PFSK-1 (cell line): ENCODE results near the gene FER.

Experiments
- FOXP2 ChIP-seq: optimal IDR thresholded peaks from 2 replicates; pipeline ENCODE3; 2011; ENCODE audit warnings: borderline replicate concordance, control low read depth, inconsistent platforms; ENCODE audit not compliant: insufficient read depth; ENCODE audit errors: extremely low read length, extremely low read depth
- POLR2AphosphoS5 ChIP-seq: IDR thresholded peaks from 2 replicates; pipeline ENCODE4 v1.6.1; 2012; ENCODE audit warnings: low read depth, mild to moderate bottlenecking, control low read depth, low read length, moderate library complexity
- REST ChIP-seq, 2 experiments: IDR thresholded peaks; 2 replicates each; pipeline versions ENCODE4 v1.6.1 to v1.8.0; 2011 to 2012; ENCODE audit warnings: low read depth in 2 of 2, low read length in 2 of 2, control low read depth in 1 of 2, inconsistent platforms in 1 of 2, mild to moderate bottlenecking in 1 of 2, moderate library complexity in 1 of 2; ENCODE audit not compliant: insufficient read depth in 1 of 2
- SIN3A ChIP-seq: IDR thresholded peaks from 2 replicates; pipeline ENCODE4 v1.6.1; 2012; ENCODE audit warnings: mild to moderate bottlenecking, low read length, moderate library complexity, borderline replicate concordance; ENCODE audit not compliant: insufficient read depth
- TAF1 ChIP-seq: IDR thresholded peaks from 2 replicates; pipeline ENCODE4 v1.6.1; 2012; ENCODE audit warnings: low read length, control low read depth, borderline replicate concordance; ENCODE audit not compliant: insufficient read depth

FER gene

GRCh38 chr5:109060378-109061025 is 312.8 kb downstream of the FER start:
- TF ChIP-seq FOXP2 (no peak), POLR2AphosphoS5 (no peak), SIN3A (no peak)

- no peak for TF ChIP-seq REST (IDR thresholded peaks at IDR 0.05; ENCODE audit: insufficient read depth in 1 of 2, low read depth in 2 of 2, low read length in 2 of 2)
- TF ChIP-seq TAF1: no peak
- no peak for TF ChIP-seq FOXP2
- no peak for TF ChIP-seq SIN3A
- TF ChIP-seq POLR2AphosphoS5: no peak
These were observed 315.0 kb downstream of the FER start for GRCh38 chr5:109062664-109063063.

- no peak for TF ChIP-seq POLR2AphosphoS5
- no peak for TF ChIP-seq TAF1
- TF ChIP-seq REST (IDR thresholded peaks at IDR 0.05; ENCODE audit: insufficient read depth in 1 of 2, low read depth in 2 of 2, low read length in 2 of 2): no peak
- no peak for TF ChIP-seq SIN3A
- no peak for TF ChIP-seq FOXP2
These were observed 315.5 kb downstream of the FER start for GRCh38 chr5:109063223-109063622.

- TF ChIP-seq REST (IDR thresholded peaks at IDR 0.05; ENCODE audit: insufficient read depth in 1 of 2, low read depth in 2 of 2, low read length in 2 of 2) (no peak), SIN3A (no peak), POLR2AphosphoS5 (no peak), TAF1 (no peak), FOXP2 (no peak)
These were observed 329.0 kb downstream of the FER start for GRCh38 chr5:109076741-109077140.

GRCh38 chr5:109078448-109078847 is 330.8 kb downstream of the FER start:
- TF ChIP-seq SIN3A (no peak), FOXP2 (no peak), POLR2AphosphoS5 (no peak), REST (IDR thresholded peaks at IDR 0.05; ENCODE audit: insufficient read depth in 1 of 2, low read depth in 2 of 2, low read length in 2 of 2) (no peak), TAF1 (no peak)
